ENCODE data around the gene TMEM52. TPM values are rescaled to one million over a fixed set of nuclear protein-coding genes. Genes with fewer than 3 reads are reported as not detected.

The TMEM52 gene
- total and polyA plus RNA-seq, 9 of the 15 experiments (the other 6 are each of a cell fraction or from before 2014, with no cell fraction given), result 0.37 to 22.5 (median 6.8) TPM

- TF ChIP-seq, protein P1, sequence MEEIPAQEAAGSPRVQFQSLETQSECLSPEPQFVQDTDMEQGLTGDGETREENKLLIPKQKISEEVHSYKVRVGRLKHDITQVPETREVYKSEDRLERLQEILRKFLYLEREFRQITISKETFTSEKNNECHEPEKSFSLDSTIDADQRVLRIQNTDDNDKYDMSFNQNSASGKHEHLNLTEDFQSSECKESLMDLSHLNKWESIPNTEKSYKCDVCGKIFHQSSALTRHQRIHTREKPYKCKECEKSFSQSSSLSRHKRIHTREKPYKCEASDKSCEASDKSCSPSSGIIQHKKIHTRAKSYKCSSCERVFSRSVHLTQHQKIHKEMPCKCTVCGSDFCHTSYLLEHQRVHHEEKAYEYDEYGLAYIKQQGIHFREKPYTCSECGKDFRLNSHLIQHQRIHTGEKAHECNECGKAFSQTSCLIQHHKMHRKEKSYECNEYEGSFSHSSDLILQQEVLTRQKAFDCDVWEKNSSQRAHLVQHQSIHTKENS (CRISPR knock-in tag; IDR thresholded peaks at IDR 0.05), result no peak
- TF ChIP-seq SMAD1 (IDR thresholded peaks at IDR 0.05; ENCODE audit: low read depth, low read length, partially characterized antibody) (peak; percentile 56), NR4A1 (CRISPR knock-in tag; IDR thresholded peaks at IDR 0.05) (0 out of 2 replicates have a peak, but pooled peaks have one; percentile 28), NR4A1 (tag; IDR thresholded peaks at IDR 0.05) (peak; percentile 88), CREM (IDR thresholded peaks at IDR 0.05; ENCODE audit: low read depth) (peak; percentile 96), VEZF1 (CRISPR knock-in tag; IDR thresholded peaks at IDR 0.05) (peak; percentile 91), ARNT (IDR thresholded peaks at IDR 0.05) (no peak), PCBP1 (IDR thresholded peaks at IDR 0.05; ENCODE audit: low read depth, low read length, poor library complexity, severe bottlenecking) (no peak), FOXM1 (IDR thresholded peaks at IDR 0.05; ENCODE audit: low read depth) (no peak), FOXM1 (CRISPR knock-in tag; IDR thresholded peaks at IDR 0.05; ENCODE audit: low read depth) (no peak), NFIC (IDR thresholded peaks at IDR 0.05) (peak; percentile 13; the same call in 1 of the 2 replicates), TAF1 (IDR thresholded peaks at IDR 0.05; ENCODE audit: control insufficient read depth, extremely low read depth, insufficient read depth, low read length, severe bottlenecking) (peak; percentile 87), ESRRA (IDR thresholded peaks at IDR 0.05; ENCODE audit: borderline replicate concordance, low read depth) (peak; percentile 90; the same call in 1 of the 2 replicates), PHB (CRISPR knock-in tag; IDR thresholded peaks at IDR 0.05) (no peak), PML (IDR thresholded peaks at IDR 0.05; ENCODE audit: low read length) (peak; percentile 38; the same call in 1 of the 2 replicates), XRCC4 (IDR thresholded peaks at IDR 0.05; ENCODE audit: extremely low read depth, insufficient read depth, insufficient read length) (no peak)
- TF ChIP-seq, protein P2, sequence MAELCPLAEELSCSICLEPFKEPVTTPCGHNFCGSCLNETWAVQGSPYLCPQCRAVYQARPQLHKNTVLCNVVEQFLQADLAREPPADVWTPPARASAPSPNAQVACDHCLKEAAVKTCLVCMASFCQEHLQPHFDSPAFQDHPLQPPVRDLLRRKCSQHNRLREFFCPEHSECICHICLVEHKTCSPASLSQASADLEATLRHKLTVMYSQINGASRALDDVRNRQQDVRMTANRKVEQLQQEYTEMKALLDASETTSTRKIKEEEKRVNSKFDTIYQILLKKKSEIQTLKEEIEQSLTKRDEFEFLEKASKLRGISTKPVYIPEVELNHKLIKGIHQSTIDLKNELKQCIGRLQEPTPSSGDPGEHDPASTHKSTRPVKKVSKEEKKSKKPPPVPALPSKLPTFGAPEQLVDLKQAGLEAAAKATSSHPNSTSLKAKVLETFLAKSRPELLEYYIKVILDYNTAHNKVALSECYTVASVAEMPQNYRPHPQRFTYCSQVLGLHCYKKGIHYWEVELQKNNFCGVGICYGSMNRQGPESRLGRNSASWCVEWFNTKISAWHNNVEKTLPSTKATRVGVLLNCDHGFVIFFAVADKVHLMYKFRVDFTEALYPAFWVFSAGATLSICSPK (IDR thresholded peaks at IDR 0.05; ENCODE audit: borderline replicate concordance), result no peak
- TF ChIP-seq, protein P3, sequence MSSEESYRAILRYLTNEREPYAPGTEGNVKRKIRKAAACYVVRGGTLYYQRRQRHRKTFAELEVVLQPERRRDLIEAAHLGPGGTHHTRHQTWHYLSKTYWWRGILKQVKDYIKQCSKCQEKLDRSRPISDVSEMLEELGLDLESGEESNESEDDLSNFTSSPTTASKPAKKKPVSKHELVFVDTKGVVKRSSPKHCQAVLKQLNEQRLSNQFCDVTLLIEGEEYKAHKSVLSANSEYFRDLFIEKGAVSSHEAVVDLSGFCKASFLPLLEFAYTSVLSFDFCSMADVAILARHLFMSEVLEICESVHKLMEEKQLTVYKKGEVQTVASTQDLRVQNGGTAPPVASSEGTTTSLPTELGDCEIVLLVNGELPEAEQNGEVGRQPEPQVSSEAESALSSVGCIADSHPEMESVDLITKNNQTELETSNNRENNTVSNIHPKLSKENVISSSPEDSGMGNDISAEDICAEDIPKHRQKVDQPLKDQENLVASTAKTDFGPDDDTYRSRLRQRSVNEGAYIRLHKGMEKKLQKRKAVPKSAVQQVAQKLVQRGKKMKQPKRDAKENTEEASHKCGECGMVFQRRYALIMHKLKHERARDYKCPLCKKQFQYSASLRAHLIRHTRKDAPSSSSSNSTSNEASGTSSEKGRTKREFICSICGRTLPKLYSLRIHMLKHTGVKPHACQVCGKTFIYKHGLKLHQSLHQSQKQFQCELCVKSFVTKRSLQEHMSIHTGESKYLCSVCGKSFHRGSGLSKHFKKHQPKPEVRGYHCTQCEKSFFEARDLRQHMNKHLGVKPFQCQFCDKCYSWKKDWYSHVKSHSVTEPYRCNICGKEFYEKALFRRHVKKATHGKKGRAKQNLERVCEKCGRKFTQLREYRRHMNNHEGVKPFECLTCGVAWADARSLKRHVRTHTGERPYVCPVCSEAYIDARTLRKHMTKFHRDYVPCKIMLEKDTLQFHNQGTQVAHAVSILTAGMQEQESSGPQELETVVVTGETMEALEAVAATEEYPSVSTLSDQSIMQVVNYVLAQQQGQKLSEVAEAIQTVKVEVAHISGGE (CRISPR knock-in tag; IDR thresholded peaks at IDR 0.05), result peak in 1 of 3 experiments; percentile 80; a peak in 2 of 6 replicates
- TF ChIP-seq, protein P4, sequence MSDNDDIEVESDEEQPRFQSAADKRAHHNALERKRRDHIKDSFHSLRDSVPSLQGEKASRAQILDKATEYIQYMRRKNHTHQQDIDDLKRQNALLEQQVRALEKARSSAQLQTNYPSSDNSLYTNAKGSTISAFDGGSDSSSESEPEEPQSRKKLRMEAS (CRISPR knock-in tag; IDR thresholded peaks at IDR 0.05), result peak; percentile 53; the same call in 1 of the 2 replicates
These were observed 28.4 kb downstream of the TMEM52 start, which contains the start of gene GNB1 (continued) for GRCh38 chr1:1890506-1891348.

Data from K562 (cell line).